GM12878 (cell line): Measurements from ENCODE around the gene DIP2C. TPM values are rescaled to one million over a fixed set of nuclear protein-coding genes. Genes with fewer than 3 reads are reported as not detected.

Experiments used
- ATAC-seq: fragments of 200-7000 bp; cut with Tn5 transposase; 3 replicates; pipeline ENCODE4 v1.9.1; 2020; ENCODE audit warnings: mild to moderate bottlenecking, moderate library complexity
- BruUV-seq: library from RNA; stranded (reverse); fragments of 400-500 nt; replicated peaks from 2 replicates; lab custom pipeline; 2021; lab: Mats Ljungman, UMichigan
- CTCF ChIA-PET: fragments of 300-600 bp; sonication (Branson Sonifier 250); formaldehyde crosslinking; extraction: SDS; loops from one replicate; lab custom pipeline; 2021; ENCODE audit warnings: inconsistent platforms; lab: Yijun Ruan, JAX
- POLR2A ChIA-PET: fragments of 350-600 bp; formaldehyde crosslinking; extraction: SDS; loops from one replicate; lab custom pipeline; 2021; ENCODE audit warnings: inconsistent platforms; lab: Charles Lee
- RAD21 ChIA-PET: fragments of 300-600 bp; sonication (Branson Sonifier 250); formaldehyde crosslinking; loops from one replicate; lab custom pipeline; 2023; ENCODE audit warnings: antibody characterized with exemption; ENCODE audit not compliant: unreplicated experiment; lab: Charles Lee
- SMC1A ChIA-PET: fragments of 300-600 bp; sonication (Branson Sonifier 250); formaldehyde crosslinking; loops from one replicate; lab custom pipeline; 2023; ENCODE audit not compliant: unreplicated experiment, uncharacterized antibody; lab: Charles Lee
- DNase-seq: peaks from one replicate; pipeline ENCODE4 v3.0.0-alpha.2; 2011; ENCODE audit warnings: low read depth, low spot score
- FAIRE-seq: peaks from 3 replicates; lab custom pipeline; 2011; peaks lifted over from hg19 to GRCh38; lab: Jason Lieb, UNC
- H2AFZ ChIP-seq: 2 replicates; pipeline ENCODE4 v1.6.0; 2011; ENCODE audit warnings: low read depth, low read length, control low read depth; ENCODE audit not compliant: control insufficient read depth
- H3K27ac ChIP-seq: 2 replicates; pipeline ENCODE4 v1.5.1; 2011; ENCODE audit warnings: control low read depth; ENCODE audit not compliant: control insufficient read depth, insufficient read depth
- H3K27me3 ChIP-seq, 2 experiments: replicated peaks in 1 of 2; 2 replicates each; pipeline versions ENCODE4 v1.6.0 to v1.6.1; 2011; ENCODE audit warnings: low read length in 1 of 2; ENCODE audit not compliant: control insufficient read depth in 2 of 2, insufficient read depth in 2 of 2
- H3K36me3 ChIP-seq, 2 experiments: 2 replicates each; pipeline ENCODE4 v1.5.1; 2011; ENCODE audit warnings: low read length in 1 of 2; ENCODE audit not compliant: control insufficient read depth in 2 of 2, insufficient read depth in 2 of 2
- H3K4me1 ChIP-seq: 2 replicates; pipeline ENCODE4 v1.6.1; 2011; ENCODE audit warnings: mild to moderate bottlenecking, low read length, moderate library complexity, mixed read lengths; ENCODE audit not compliant: control insufficient read depth, insufficient read depth
- H3K4me2 ChIP-seq: 2 replicates; pipeline ENCODE4 v1.6.0; 2011; ENCODE audit warnings: control low read depth; ENCODE audit not compliant: control insufficient read depth, insufficient read depth
- H3K4me3 ChIP-seq: fragments of 200-600 bp; sonication (generic); 2 replicates; pipeline ENCODE4 v1.5.1; 2016
- H3K79me2 ChIP-seq: 2 replicates; pipeline ENCODE4 v1.6.0; 2011; ENCODE audit warnings: low read length; ENCODE audit not compliant: control insufficient read depth, insufficient read depth
- H3K9ac ChIP-seq: 2 replicates; pipeline ENCODE4 v1.8.0; 2011; ENCODE audit warnings: low read length, control low read depth, mixed read lengths; ENCODE audit not compliant: control insufficient read depth, insufficient read depth
- H3K9me3 ChIP-seq: replicated peaks from 3 replicates; pipeline ENCODE4 v1.5.1; 2011; ENCODE audit warnings: mild to moderate bottlenecking, low read length; ENCODE audit not compliant: control insufficient read depth, insufficient read depth
- H4K20me1 ChIP-seq: 2 replicates; pipeline ENCODE4 v1.6.0; 2011; ENCODE audit not compliant: control insufficient read depth, insufficient read depth
- CBFB ChIP-seq: IDR thresholded peaks from 2 replicates; pipeline ENCODE4 v1.6.1; 2016; ENCODE audit warnings: antibody characterized with exemption, low read depth
- CHD2 ChIP-seq: IDR thresholded peaks from 2 replicates; pipeline ENCODE4 v1.6.1; 2011; ENCODE audit warnings: low read depth, low read length, improper control_type of control experiment, borderline replicate concordance
- EP300 ChIP-seq, 2 experiments: fragments of 150-350 bp in 1 of 2; IDR thresholded peaks; 2 replicates each; pipeline ENCODE4 v1.6.1; 2011 to 2012; ENCODE audit warnings: low read depth in 2 of 2, low read length in 2 of 2, borderline replicate concordance in 1 of 2, improper control_type of control experiment in 1 of 2, inconsistent platforms in 1 of 2; ENCODE audit not compliant: control insufficient read depth in 1 of 2
- FOS ChIP-seq: IDR thresholded peaks from 3 replicates; pipeline ENCODE4 v1.6.1; 2011; ENCODE audit warnings: borderline replicate concordance; ENCODE audit not compliant: insufficient read length; ENCODE audit errors: extremely low read depth
- KLF5 ChIP-seq: fragments of 450-650 bp; IDR thresholded peaks from 2 replicates; pipeline ENCODE4 v1.6.1; 2014; ENCODE audit warnings: mild to moderate bottlenecking; ENCODE audit not compliant: partially characterized antibody
- LARP7 ChIP-seq: fragments of 450-650 bp; IDR thresholded peaks from 2 replicates; pipeline ENCODE4 v1.6.1; 2017; ENCODE audit warnings: mild to moderate bottlenecking
- MTA3 ChIP-seq: IDR thresholded peaks from 2 replicates; pipeline ENCODE4 v1.6.1; 2012; ENCODE audit warnings: low read length, inconsistent platforms, borderline replicate concordance
- MYC ChIP-seq: IDR thresholded peaks from 2 replicates; pipeline ENCODE4 v1.6.1; 2011; ENCODE audit warnings: mild to moderate bottlenecking, low read length, moderate library complexity, inconsistent platforms; ENCODE audit not compliant: insufficient read depth, insufficient replicate concordance, insufficient read length, severe bottlenecking
- RAD51 ChIP-seq: fragments of 450-650 bp; IDR thresholded peaks from 2 replicates; pipeline ENCODE4 v1.6.1; 2016; ENCODE audit warnings: moderate library complexity, mild to moderate bottlenecking, inconsistent platforms
- SIX5 ChIP-seq: IDR thresholded peaks from 2 replicates; pipeline ENCODE4 v1.6.1; 2011; ENCODE audit warnings: mild to moderate bottlenecking, low read depth, low read length, moderate library complexity; ENCODE audit not compliant: severe bottlenecking
- SMAD1 ChIP-seq: fragments of 450-650 bp; IDR thresholded peaks from 2 replicates; pipeline ENCODE4 v1.6.1; 2018; ENCODE audit warnings: mild to moderate bottlenecking, low read depth; ENCODE audit not compliant: partially characterized antibody
- SREBF2 ChIP-seq: IDR thresholded peaks from 2 replicates; pipeline ENCODE4 v1.6.1; 2012; ENCODE audit warnings: mild to moderate bottlenecking, low read length
- STAT3 ChIP-seq: IDR thresholded peaks from 2 replicates; pipeline ENCODE4 v1.6.1; 2011; ENCODE audit warnings: low read depth, low read length, improper control_type of control experiment
- ZBED1 ChIP-seq: IDR thresholded peaks from 2 replicates; pipeline ENCODE4 v1.6.1; 2016; ENCODE audit warnings: borderline replicate concordance
- WGBS: methylation state at CpG from one replicate; pipeline ENCODE4 v1.1.6; 2016; ENCODE audit warnings: low lambda C conversion rate; ENCODE audit not compliant: insufficient replicate concordance, insufficient coverage; ENCODE audit errors: missing lambda C conversion rate; 5-methylcytosine and 5-hydroxymethylcytosine counted together
- in situ Hi-C: fragments of 300-500 bp; cut with MboI; formaldehyde crosslinking; loops from 9 replicates; pipeline ENCODE4 v1.14.3; 2018; ENCODE audit warnings: mixed read lengths
- intact Hi-C: fragments of 100-400 bp; cut with micrococcal nuclease; formaldehyde crosslinking; loops from one replicate; pipeline ENCODE4 v1.14.2; 2022; ENCODE audit not compliant: unreplicated experiment
- polyA plus RNA-seq, 11 experiments: library from polyadenylated mRNA; depleted of rRNA in 4 of 11; unstranded in 6 of 11; stranded (reverse) in 5 of 11; fragments of >200 nt; fragmentation: Nextera tagmentation in 4 of 11; fragmentation: Illumina TruSeq in 1 of 11; extraction: Ambion mirVana in 4 of 11; extraction: Trizol in 1 of 11; gene quantifications; 1 replicate in 1 of 11; 2 replicates in 10 of 11; pipeline versions ENCODE4 v1.2.1 to v1.2.3, GENCODE V29; 2011 to 2016; ENCODE audit warnings: inconsistent platforms in 2 of 11, missing spikeins in 2 of 11, low read depth in 1 of 11
- total RNA-seq, 4 experiments: library from RNA; depleted of rRNA in 3 of 4; stranded (reverse); fragments of >200 nt in 3 of 4; fragmentation: Illumina TruSeq in 1 of 4; extraction: Trizol in 1 of 4; gene quantifications; 2 replicates each; pipeline versions ENCODE4 v1.2.1 to v1.2.3, GENCODE V29; 2013 to 2021
- TF ChIP-seq, protein P1 (sequence below): fragments of 450-650 bp; IDR thresholded peaks from 2 replicates; pipeline ENCODE4 v1.6.1; 2017; ENCODE audit warnings: antibody characterized with exemption, mild to moderate bottlenecking, moderate library complexity
- TF ChIP-seq, protein P2 (sequence below), 3 experiments: IDR thresholded peaks in 2 of 3; conservative IDR thresholded peaks in 1 of 3; 2 replicates each; pipeline ENCODE4 v1.5.1; 2011; ENCODE audit warnings: low read depth in 3 of 3, low read length in 3 of 3, mild to moderate bottlenecking in 3 of 3, control low read depth in 2 of 3, moderate library complexity in 2 of 3, inconsistent platforms in 1 of 3, mixed read lengths in 1 of 3; ENCODE audit not compliant: control insufficient read depth in 2 of 3, insufficient read depth in 1 of 3; ENCODE audit errors: extremely low read depth in 1 of 3

Gene DIP2C
- total and polyA plus RNA-seq, 10 of the 15 experiments (the other 5 are each of a cell fraction or from before 2014, with no cell fraction given), result 0.01 to 0.10 (median 0.06) TPM

DNA sequence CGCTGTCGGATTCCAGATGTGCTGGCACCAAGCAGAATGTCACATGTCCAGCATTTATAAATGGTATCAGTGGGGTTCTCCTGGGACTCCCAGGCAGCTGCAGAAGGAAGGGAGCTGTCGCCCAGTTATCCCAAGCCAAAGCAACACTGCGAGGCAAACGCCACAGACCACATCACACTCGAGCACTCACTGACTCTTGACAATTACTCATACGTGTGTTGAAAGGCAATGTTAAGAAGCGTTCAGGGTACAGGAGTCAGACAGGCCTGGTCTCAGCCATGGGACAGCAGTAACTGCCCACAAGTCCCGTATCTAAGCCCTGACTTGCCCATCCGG lies 113.4 kb downstream of the DIP2C start:
- no peak overlapping the region for H3K4me3 ChIP-seq
- H3K27me3 ChIP-seq, result peaks cover 0 to 1% of the 10 kb centered on the region in 2 experiments; a peak in 2 of 4 replicates
- H3K9ac ChIP-seq, result no peak overlapping the region
- ChIA-PET CTCF (no interaction called here), SMC1A (no interaction called here), RAD21 (no interaction called here), POLR2A (no interaction called here)
- in situ Hi-C loops (no loop called here), intact Hi-C loops (no loop called here)
- WGBS, result 54% methylated on average over 10 of the region's 10 CpGs
- ATAC-seq, result no peak
- no peak overlapping the region for H3K4me2 ChIP-seq
- no peaks in the 10 kb centered on the region for H3K36me3 ChIP-seq
- no peak overlapping the region for H3K27ac ChIP-seq
- no peaks in the 10 kb centered on the region for H3K4me1 ChIP-seq
- no peaks in the 10 kb centered on the region for H3K9me3 ChIP-seq
- no peaks in the 10 kb centered on the region for H3K79me2 ChIP-seq
- TF ChIP-seq, protein P1, sequence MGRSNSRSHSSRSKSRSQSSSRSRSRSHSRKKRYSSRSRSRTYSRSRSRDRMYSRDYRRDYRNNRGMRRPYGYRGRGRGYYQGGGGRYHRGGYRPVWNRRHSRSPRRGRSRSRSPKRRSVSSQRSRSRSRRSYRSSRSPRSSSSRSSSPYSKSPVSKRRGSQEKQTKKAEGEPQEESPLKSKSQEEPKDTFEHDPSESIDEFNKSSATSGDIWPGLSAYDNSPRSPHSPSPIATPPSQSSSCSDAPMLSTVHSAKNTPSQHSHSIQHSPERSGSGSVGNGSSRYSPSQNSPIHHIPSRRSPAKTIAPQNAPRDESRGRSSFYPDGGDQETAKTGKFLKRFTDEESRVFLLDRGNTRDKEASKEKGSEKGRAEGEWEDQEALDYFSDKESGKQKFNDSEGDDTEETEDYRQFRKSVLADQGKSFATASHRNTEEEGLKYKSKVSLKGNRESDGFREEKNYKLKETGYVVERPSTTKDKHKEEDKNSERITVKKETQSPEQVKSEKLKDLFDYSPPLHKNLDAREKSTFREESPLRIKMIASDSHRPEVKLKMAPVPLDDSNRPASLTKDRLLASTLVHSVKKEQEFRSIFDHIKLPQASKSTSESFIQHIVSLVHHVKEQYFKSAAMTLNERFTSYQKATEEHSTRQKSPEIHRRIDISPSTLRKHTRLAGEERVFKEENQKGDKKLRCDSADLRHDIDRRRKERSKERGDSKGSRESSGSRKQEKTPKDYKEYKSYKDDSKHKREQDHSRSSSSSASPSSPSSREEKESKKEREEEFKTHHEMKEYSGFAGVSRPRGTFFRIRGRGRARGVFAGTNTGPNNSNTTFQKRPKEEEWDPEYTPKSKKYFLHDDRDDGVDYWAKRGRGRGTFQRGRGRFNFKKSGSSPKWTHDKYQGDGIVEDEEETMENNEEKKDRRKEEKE, result no peak
- TF ChIP-seq STAT3 (no peak), LARP7 (no peak), SIX5 (no peak), MYC (no peak), RAD51 (no peak), EP300 (IDR thresholded peaks at IDR 0.05; ENCODE audit: borderline replicate concordance in 1 of 2, control insufficient read depth in 1 of 2, low read depth in 2 of 2, low read length in 2 of 2) (no peak), ZBED1 (no peak), CBFB (no peak), CHD2 (no peak), SREBF2 (no peak), FOS (no peak), SMAD1 (no peak), MTA3 (no peak), KLF5 (no peak)
- TF ChIP-seq, protein P2, sequence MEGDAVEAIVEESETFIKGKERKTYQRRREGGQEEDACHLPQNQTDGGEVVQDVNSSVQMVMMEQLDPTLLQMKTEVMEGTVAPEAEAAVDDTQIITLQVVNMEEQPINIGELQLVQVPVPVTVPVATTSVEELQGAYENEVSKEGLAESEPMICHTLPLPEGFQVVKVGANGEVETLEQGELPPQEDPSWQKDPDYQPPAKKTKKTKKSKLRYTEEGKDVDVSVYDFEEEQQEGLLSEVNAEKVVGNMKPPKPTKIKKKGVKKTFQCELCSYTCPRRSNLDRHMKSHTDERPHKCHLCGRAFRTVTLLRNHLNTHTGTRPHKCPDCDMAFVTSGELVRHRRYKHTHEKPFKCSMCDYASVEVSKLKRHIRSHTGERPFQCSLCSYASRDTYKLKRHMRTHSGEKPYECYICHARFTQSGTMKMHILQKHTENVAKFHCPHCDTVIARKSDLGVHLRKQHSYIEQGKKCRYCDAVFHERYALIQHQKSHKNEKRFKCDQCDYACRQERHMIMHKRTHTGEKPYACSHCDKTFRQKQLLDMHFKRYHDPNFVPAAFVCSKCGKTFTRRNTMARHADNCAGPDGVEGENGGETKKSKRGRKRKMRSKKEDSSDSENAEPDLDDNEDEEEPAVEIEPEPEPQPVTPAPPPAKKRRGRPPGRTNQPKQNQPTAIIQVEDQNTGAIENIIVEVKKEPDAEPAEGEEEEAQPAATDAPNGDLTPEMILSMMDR (IDR thresholded peaks at IDR 0.05 in 2 of 3, conservative IDR thresholded peaks at IDR 0.05 in 1 of 3; ENCODE audit: control insufficient read depth in 2 of 3, extremely low read depth in 1 of 3, insufficient read depth in 1 of 3, low read depth in 3 of 3, low read length in 3 of 3), result no peak
- no peak for DNase-seq
- H4K20me1 ChIP-seq, result no peaks in the 10 kb centered on the region
- BruUV-seq, result no TSS peak
- no peak overlapping the region for H2AFZ ChIP-seq
- no peak for FAIRE-seq
